GM19468 (cell line): ENCODE results near the gene MCC.

Experiments used
- ATAC-seq: cut with Tn5 transposase; IDR thresholded peaks from one replicate; pipeline ENCODE4 v1.9.1; 2021; ENCODE audit warnings: mild to moderate bottlenecking, moderate library complexity, moderate number of reproducible peaks; ENCODE audit not compliant: unreplicated experiment; ENCODE audit errors: extremely low read depth

MCC gene

DNA sequence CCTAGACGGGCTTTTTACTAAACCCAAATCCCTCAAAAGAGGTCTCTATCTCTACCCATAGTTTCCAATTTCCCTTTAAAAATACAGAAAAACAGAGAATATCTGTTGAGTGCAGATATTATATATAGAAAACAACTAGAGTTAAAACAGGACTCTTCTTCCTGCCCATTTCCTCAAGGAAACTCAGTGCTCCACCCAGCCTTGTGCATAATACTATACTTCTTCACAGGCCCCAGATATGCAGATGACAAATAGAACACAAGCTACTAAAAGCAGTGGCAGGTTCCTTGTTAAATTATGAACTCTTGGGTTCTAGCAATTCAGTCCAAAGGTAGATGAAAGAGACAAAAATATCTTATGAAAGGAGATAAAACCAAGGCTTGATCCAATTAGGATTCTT is 253.7 kb downstream of the MCC start:
- ATAC-seq, result no peak

DNA sequence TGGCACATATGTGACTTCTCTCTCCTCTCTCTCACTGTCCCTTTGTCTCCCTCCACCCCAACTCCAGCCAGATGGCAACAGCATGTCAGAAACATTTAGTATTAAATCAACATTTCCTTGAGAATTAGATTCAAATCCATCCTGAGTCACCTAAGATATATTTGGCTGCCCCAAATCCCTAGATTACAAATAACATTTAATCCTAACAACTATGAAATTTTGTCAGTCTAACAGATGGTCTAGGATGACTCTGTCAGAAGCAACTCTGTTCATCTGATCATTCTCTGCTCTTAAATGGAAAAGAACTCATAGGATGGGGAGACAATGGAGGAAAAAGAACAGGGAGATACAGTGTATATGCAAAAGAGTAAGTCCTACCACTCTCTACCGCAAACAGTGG is 254.6 kb downstream of the MCC start:
- no peak for ATAC-seq

DNA sequence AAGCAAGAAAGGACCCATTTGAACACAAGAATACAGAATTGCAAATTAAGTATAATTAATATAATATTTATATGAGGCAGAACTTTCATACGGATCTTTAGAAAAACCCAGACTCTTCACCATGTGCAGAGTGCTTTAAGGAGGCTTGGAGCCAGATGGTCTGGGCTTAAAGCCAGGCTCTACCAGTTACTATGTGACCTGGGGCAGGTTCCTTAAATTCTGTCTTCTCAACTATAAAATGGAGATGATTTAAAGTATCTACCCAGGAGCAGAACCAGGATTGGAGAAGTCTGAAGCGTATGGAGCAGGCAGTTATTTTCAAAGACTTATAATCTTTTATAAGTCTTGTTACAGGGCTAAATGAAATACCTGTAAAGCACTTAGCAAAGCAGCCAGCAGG is 255.6 kb downstream of the MCC start:
- ATAC-seq, result no peak

DNA sequence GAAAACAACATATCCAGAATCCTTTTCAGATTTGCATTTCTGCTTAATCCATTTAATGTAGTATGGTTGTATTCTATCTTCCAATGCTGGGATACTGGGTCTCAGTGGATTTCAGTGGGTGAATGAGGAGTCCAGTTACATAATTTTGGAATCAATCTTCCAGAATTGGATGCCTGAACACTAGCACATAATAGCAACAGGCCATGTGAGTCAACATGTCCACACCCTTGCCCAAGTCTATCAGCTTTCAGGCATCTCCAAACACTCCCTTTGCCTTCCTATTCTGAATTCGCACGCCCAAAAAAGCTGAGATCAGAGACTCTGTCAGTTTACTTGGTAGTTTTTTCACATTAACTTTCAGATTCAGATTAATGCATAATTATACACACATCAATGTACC is 256.0 kb downstream of the MCC start:
- ATAC-seq, result no peak

DNA sequence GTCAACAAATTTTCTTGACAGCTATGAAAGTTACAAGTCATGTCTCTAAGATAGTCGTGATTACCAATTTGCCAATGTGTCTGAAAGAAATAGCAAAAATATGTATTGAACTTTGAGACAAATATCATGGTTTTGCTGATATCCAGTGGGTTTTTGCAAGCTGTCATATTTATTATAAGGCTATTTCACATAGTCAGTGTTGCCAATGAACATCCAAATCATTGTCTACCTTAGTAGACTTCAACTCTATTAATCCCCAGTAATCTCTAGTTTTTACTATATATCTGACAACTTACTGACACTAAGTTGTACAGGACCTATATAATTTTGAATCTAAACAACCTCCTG is 256.6 kb downstream of the MCC start:
- ATAC-seq, result no peak

DNA sequence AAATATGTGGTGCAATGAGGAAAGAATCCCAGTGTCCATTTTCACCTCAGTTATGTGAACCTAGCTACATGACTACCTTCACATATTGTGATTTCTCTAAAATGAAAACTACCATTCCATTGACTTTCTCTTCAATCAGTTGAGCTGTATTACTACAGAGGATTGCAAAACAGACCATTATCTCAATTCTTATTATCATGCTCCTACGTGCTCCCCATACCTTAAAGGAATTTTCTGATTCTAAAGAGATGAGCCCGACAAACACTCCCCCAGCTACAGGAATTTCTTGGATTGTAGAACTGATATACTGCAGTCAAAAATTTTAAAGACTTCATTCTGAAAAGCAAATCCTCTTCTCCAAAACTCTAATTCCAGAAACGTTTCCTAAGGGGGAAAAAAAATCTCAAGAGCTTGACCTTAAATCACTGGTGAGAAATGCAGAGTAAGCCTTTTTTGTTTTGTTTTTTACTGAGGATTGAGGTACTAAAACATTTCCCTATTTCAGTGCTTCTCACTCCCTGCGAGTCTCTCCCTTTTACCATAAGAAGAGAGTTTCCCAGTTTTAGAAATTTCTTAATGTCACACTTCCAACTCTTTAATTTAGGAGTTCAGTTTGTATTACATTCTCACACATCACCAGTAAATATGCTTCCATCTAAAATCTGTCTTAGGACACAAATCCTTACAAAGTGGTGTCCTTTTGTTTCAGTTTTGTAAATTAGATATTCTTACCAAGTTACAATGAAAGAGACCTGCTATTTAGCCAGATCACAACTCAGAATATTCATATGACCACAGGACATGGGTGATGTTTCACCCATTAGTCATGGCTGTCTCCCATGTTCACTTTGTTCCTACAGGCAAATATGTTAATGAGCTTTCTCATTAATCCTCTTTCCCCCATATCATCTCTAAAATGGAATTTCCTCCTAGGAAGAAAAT is 257.3 kb downstream of the MCC start:
- ATAC-seq, result no peak

DNA sequence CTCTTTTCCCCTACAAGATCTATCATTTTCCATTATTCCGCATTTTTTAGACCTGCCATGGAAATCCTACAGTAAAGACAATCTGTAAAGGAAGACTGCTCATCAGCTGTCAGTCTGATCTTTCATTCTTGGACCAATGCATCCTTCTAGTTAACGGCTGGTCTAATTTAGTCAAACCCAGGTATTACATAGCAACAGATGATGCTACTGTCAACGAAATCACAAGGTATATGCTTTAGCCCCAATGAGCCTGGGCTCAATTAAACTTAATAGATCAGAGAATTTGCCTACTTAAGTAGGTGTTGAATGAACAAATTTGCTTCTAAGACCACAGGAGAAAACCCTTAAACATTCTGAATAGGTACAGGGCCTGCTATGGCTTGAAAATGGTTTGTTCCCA is 260.5 kb downstream of the MCC start:
- no peak for ATAC-seq

DNA sequence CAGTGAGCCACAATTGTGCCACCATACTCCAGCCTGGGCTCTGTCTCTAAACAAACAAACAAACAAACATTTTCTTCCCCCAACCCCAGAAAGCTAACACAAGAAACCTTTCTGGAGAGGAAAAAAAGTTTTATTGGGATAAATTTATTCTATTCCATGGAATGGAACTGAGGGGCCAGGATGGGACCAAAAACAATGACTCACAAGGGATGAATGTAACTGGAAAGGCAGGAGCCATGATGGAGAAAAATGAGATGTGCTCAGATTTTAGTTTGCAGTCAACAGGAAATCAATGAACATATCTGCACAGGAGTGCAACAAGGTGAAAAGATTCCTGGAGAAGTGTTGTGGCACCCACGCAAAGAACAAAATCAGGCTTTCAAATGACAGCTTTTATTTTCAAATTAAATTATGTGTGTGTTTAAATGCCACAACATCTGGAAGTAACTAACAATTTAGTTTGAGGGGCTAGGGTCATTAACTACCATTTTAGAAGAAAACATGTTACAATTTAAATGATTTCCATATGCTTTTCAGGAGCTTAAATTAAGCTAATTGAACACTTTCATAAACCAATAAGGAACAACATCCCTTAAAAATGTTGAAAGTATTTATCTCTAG is 262.0 kb downstream of the MCC start:
- ATAC-seq, result no peak

DNA sequence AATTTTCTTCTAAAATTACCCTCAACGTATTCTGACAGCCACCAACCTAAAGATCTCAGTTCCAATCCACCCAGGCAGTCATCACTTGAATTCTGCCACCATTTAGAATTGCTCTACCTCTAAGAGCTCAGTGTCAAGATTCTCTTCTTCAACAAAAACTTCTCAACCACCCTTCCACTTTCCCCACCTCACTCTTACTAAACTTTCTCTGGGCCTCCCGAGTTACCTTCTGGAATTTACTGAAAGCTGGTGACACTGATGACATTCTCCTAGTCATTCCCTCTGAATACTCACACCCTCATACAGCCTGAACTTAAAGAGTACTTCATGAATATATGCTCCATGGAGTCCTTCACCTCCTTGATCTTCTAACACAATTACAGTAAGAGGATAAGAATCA is 263.0 kb downstream of the MCC start:
- ATAC-seq, result no peak

DNA sequence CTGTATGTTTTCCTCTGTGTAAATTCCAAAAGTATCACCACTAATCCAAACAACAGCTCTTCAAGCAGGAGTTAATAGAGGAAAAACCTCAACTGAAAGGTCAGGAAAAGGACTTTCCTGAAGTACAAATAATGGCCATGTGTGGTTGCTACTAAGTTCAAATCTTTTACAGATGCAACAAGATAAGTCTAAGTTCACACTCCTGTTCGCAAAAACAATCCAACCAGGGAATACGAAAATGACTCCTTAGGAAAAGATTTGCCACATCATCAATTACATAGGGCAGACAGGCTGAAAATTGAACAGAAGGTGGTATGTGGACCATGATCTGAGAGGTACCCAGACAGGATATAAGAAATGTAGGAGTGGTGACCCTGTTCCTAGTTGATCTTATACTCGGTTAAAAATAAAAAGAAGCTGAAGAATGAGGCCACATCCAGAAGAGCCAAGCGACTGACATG is 263.6 kb downstream of the MCC start:
- no peak for ATAC-seq

DNA sequence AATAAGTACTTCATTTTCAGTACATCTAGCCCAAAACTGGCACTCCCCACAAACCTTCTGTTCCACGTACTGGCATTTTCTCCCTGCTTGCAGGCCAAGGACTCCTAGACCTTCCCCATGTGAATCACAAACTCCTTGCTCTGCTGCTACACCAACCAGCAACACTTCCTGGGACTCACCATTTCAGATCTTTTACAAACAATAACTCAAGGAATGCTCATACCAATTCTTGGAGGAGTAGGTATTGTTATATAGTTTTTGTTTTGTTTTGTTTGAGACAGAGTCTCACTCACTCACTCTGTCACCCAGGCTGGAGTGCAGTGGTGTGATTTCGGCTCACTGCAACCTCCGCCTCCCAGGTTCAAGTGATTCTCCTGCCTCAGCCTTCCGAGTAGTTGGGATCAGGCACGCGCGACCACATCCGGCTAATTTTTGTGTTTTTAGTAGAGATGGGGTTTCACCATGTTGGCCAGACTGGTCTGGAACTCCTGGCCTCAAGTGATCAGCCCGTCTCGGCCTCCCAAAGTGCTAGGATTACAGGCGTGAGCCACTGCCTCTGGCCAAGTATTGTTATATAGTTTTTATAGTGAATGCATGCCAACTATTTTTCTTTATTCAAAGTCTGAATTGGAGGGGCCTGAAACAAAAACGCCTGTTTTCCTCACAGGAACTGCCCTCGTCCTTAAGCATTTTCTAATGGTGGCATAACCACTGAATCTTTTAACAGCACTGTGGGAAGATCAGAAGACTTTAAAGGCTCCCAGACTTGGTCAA is 264.2 kb downstream of the MCC start:
- no peak for ATAC-seq

DNA sequence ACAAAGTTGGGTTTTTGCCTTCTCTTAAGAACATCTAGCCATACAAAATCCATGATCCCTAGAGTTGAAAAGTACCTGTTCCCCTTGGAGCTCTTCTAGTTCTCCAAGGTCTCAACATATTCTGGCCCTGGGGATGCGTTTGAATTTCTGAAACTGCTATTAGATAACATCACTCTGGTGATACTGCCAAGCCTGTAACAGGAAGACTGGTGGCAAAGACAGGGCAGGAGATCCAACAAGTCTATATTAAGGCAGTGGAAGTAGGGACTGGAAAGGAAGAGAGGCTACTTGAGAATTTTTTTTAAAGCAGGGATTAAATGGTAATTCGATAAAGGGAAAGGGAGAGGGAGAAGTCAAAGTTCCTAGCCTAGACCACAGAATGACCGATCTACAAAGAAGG is 264.9 kb downstream of the MCC start:
- no peak for ATAC-seq

DNA sequence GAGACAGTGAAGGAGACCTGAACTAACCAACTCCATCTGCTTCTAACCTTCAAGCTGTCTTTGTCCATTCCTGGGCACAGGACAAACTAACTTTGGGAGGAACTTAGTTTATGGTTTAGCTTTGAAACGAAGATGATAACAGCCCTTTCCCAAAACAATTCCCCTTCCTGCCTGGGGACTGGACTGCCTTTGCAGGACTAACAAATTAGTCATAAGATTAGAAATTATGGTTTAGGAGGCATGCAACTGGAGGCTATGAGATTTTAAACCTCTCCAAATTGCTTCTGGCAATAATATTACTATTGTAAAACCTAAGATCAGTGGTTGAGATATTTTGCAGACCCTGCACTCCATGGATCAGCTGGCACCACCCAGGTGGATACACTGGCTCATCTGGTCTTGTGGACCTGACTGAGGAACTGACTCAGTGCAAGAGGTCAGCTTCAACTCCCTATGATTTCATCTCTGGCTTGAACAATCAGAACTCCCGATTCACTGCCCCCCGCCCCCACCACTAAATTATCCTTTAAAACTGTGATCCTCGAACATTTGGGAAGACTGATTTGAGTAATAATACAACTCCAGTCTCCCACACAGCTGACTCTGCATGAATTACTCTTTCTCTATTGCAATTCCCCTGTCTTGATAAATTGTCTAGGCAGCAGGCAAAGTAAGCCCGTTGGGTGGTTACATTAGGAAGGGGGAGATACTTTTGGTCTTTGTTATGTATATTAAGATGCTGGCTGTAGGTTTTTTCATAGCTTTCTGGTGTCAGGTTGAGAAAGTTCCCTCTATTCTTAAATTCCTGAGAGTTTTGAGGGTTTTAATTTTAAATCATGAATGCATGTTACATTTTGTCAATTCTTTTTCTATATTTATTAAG is 266.7 kb downstream of the MCC start:
- no peak for ATAC-seq

DNA sequence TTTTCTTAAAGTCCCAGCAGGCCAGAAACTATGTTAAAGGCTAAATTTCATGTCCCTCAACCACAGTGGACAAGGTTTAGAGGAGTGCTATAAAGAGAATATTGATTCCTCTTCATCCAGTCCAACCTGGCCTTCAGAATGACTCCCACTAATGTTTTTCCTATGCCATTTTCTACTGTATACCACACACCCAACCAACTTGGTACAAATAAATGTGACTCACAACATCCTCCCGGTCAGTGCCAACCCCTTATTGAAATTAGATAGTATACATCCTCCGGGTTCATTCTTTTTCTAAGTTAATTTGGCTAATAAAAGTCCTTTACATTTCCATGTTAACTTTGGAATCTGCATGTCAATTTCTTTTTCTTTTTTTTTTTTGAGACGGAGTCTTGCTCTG is 268.6 kb downstream of the MCC start:
- no peak for ATAC-seq

DNA sequence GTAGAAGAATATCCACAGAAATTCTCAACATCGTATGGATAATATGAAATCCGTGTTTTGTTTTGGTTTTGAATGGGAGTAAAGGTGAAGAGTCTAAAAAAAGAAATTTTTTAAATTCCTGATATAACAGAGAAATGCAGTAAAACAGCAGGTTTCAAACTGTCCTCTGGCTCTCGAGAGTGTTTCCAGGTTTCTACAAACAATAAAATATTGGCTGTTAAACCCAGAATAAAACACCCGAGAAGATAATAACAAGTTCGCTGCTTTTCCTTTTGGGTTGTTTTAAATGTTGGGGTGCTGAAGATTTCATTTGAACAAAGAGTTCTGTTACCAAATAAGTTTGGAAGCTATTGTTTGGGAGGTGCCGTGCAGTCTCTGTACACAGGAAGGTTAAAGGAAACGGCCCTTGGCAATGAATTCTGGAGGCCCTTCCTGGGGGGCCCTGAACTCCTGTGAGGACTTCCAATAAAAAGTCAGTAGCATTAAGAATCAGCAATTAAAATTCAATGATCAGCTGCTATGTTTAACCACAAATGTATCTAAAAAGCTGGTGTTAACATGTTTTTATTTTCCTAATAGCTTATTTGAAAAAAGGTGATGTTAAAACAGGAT is 269.2 kb downstream of the MCC start:
- ATAC-seq, result no peak

DNA sequence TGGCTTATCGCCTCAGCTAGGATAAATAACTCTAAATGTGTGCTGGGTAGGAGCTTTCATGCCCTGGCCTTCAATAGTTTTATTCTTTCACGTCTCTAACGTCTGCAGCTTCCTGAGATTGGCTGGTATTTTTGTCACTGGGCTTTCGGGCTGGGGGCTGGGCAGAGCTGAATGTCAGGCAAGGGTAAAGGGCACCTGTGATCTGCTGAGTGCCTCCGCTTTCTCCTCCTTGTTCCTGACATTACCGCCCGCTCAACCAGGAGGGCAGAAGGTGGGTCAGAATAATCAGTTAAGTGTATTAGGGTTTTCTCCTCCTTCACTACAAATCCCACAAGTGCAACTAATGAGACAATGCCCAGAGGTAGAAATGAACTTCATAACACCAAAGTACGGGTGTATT is 270.1 kb downstream of the MCC start:
- no peak for ATAC-seq

DNA sequence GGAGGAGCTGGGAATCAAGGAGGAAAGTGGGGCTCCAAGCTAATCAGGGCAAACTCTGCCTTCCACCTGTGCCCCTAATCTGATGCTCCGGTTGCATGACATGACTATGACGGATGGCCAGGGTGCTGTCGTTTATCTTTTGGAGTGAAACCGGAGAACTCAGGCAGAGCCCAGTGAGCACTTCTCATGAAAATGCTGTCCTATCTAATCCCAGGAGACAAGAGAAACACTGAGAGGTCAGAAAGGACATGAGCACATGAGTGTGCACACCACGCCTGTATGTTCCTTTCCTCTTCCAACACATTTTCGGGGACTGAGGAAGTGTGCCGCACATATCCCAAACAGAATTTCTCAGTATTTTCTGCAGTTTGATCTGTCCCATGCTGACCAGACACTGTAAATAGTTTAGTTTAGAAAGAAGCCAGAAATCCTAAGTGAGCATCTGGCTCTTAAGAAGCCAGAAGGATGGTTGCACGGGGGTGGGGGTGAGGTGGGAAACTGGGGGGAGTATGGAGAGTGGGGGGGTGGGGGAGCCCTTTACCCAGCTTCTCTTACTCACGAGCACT is 270.6 kb downstream of the MCC start:
- ATAC-seq, result no peak

DNA sequence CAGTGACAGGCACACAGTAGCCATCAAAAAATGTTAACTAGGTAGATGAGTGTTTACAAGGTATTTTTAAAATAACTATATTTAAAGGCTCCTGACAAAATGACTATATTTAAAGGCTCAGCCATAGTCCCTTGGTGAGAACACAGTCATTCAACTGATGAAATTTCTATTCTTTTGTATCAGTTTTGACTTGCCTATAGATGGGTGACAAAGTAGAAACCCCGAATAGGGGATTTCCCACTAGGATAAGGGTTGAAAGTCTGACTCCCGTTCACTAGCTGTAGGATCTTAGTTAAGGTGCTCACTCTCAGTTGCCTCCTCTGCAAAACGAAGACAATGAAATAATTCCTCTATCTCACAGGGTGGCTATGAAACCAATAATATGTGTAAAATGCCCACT is 271.7 kb downstream of the MCC start:
- ATAC-seq, result no peak

DNA sequence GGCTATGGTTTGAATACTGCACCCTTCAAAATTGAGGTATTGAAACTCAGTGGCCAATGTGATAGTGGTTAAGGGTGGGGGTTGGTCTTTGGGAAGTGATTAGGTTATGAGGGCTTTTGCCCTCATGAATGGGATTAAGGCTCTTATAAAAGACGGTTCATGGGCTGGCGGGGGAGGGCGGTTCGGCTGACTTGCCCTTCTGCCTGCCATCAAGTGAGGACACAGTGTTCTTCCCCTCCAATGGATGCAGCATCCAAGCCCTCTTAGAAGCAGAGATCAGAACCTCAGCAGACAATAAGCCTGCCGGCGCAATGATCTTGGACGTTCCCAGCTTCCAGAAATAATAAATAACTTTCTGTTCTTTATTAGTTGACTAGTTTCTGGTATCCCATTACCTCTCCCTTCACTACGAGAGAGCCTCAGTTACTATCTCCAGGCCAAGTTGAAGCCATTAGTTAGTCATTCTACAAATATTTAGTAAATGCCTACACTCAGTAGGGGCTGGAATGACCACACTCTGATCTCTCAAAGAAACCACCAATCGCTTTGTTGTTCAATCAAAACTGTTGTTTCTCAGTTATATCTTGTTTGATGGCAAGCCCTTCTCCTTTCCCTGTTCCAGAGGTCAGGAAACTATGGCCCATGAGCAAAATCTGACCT is 272.7 kb downstream of the MCC start:
- no peak for ATAC-seq
